Measurements from ENCODE around the gene PGC. TPM values are rescaled to one million over a fixed set of nuclear protein-coding genes. Genes with fewer than 3 reads are reported as not detected.

PGC gene
- total RNA-seq, 1 donor from 2014 or later = not detected

- no peak for DNase-seq (ENCODE audit: low spot score, unreplicated experiment)
- TF ChIP-seq, protein P1, sequence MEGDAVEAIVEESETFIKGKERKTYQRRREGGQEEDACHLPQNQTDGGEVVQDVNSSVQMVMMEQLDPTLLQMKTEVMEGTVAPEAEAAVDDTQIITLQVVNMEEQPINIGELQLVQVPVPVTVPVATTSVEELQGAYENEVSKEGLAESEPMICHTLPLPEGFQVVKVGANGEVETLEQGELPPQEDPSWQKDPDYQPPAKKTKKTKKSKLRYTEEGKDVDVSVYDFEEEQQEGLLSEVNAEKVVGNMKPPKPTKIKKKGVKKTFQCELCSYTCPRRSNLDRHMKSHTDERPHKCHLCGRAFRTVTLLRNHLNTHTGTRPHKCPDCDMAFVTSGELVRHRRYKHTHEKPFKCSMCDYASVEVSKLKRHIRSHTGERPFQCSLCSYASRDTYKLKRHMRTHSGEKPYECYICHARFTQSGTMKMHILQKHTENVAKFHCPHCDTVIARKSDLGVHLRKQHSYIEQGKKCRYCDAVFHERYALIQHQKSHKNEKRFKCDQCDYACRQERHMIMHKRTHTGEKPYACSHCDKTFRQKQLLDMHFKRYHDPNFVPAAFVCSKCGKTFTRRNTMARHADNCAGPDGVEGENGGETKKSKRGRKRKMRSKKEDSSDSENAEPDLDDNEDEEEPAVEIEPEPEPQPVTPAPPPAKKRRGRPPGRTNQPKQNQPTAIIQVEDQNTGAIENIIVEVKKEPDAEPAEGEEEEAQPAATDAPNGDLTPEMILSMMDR (IDR thresholded peaks at IDR 0.05; ENCODE audit: unreplicated experiment) = no peak
- no peaks in the 10 kb centered on the region for H3K36me3 Mint-ChIP-seq (ENCODE audit: insufficient read depth)
- H3K9me3 Mint-ChIP-seq (ENCODE audit: low read depth) = no peaks in the 10 kb centered on the region
- no peak overlapping the region for H3K4me3 Mint-ChIP-seq (ENCODE audit: low read depth)
- peaks cover 7% of the 10 kb centered on the region for H3K4me1 Mint-ChIP-seq (ENCODE audit: low read depth)
- H3K27ac Mint-ChIP-seq = no peak overlapping the region
- peaks cover 9% of the 10 kb centered on the region for H3K27me3 Mint-ChIP-seq
Measured at GRCh38 chr6:41739041-41739440, 8.2 kb downstream of the PGC start.

DNA sequence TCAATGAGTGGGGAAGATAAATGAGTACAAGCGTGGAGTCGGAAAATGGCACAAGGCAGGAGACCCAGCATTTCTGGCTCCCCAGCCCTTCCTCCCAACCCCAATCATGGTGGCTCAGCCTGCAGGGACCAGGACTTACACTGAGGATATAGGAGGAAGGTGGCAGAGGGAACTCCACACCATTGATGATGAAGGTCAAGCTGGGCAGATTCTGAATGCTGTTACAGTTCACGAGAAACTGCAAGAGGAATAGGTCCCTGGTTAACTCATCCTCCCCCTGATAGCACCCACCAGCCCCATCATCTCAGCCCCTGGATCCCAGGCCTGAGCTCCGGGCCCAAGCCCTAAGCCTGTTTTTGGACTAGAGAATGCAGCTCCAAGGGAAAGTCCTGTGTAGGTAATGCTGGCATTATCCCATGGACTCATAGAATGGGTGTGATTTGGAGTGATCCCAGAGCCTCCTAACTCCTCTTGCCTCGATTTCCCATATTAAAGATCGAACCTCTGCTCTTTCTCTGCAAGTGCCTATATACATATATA, 9.5 kb downstream of the PGC start:
- Mint-ChIP-seq H3K36me3 (ENCODE audit: insufficient read depth) (no peaks in the 10 kb centered on the region), H3K4me3 (ENCODE audit: low read depth) (no peak overlapping the region), H3K4me1 (ENCODE audit: low read depth) (peaks cover 7% of the 10 kb centered on the region), H3K27ac (no peak overlapping the region), H3K9me3 (ENCODE audit: low read depth) (no peaks in the 10 kb centered on the region), H3K27me3 (peaks cover 16% of the 10 kb centered on the region)
- no peak for DNase-seq (ENCODE audit: low spot score, unreplicated experiment)
- TF ChIP-seq, protein P1 (IDR thresholded peaks at IDR 0.05; ENCODE audit: unreplicated experiment) = no peak

- Mint-ChIP-seq H3K27me3 (peaks cover 21% of the 10 kb centered on the region), H3K9me3 (ENCODE audit: low read depth) (no peaks in the 10 kb centered on the region), H3K4me3 (ENCODE audit: low read depth) (no peak overlapping the region), H3K27ac (no peak overlapping the region), H3K36me3 (ENCODE audit: insufficient read depth) (no peaks in the 10 kb centered on the region), H3K4me1 (ENCODE audit: low read depth) (peaks cover 7% of the 10 kb centered on the region)
- no peak for DNase-seq (ENCODE audit: low spot score, unreplicated experiment)
- TF ChIP-seq, protein P1 (IDR thresholded peaks at IDR 0.05; ENCODE audit: unreplicated experiment) = no peak
Measured at GRCh38 chr6:41736800-41737555, 10.2 kb downstream of the PGC start.

DNA sequence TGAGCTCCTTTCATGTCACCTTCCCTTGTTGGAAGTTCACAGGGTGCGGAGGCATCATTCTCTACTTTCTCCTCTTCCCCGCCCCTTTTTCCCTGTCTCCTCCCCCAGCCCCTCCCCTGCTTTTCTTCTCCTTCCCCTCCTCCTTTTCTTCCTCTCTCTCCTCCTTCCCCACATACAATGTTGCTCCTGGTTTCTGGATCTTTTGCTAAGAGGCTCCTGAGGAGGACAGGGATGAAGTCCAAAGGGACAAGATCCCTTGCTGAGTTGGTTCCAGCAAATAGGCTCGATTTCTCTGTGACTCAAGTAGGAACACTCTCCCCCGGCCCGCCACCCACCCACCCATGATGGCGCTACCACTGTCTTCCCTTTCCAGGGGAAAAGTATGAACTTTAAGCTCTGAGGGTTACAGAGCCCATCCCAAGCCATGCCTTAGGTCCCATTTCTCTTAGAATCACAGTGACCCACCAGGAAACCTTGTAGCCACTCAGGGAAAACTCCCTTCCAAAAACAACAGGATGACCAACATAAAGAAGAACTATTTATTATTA, 10.9 kb downstream of the PGC start:
- H3K9me3 Mint-ChIP-seq (ENCODE audit: low read depth) = no peaks in the 10 kb centered on the region
- DNase-seq (ENCODE audit: low spot score, unreplicated experiment) = no peak
- TF ChIP-seq, protein P1 (IDR thresholded peaks at IDR 0.05; ENCODE audit: unreplicated experiment) = no peak
- peaks cover 2% of the 10 kb centered on the region for H3K4me1 Mint-ChIP-seq (ENCODE audit: low read depth)
- no peak overlapping the region for H3K27ac Mint-ChIP-seq
- no peak overlapping the region for H3K4me3 Mint-ChIP-seq (ENCODE audit: low read depth)
- H3K36me3 Mint-ChIP-seq (ENCODE audit: insufficient read depth) = no peaks in the 10 kb centered on the region
- peaks cover 22% of the 10 kb centered on the region for H3K27me3 Mint-ChIP-seq

DNA sequence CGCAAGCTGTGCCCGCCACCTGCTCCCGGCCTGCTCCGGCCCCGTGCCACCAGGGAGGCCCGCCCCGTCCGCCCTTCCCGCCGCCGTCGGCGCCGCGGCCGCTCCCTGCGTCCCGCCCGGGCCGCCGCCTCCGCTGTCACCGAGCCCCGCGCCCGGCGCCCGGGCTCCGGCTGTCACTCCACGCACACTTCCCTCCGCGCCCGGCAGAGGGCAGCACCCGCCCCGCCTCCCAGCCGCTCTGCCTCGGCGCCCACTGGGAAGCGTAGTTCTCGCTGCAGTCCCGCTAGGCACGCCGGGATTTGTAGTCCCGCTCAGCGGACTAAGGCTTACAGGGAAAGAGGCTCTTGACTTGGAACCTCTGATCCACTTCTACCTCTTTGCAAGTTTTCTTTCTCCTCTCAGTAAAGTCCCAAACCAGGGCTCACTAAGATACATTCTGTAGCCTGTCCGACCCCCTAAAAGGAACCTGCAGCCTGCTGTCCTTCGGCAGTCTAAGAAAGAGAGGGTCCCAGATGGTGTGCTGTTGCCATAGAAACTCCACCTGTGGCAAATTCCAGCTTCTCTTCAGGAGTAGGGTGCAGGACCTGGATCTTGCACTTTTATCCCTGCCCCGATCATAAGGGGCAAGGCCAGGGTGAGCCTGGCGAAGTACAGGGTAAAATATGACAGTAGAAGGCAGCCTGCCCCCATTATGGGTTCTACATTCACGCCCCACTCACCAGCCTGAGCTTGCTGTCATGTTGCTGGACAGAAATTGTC, 11.6 kb downstream of the PGC start, which contains the start of gene TFEB:
Gene TFEB (minus strand): TSS at position 182 of the 759 bp plus-strand sequence. CDS start 44,395 bp downstream, outside the sequence.
- Mint-ChIP-seq H3K4me1 (ENCODE audit: low read depth) (peaks cover 2% of the 10 kb centered on the region), H3K27me3 (peaks cover 24% of the 10 kb centered on the region), H3K9me3 (ENCODE audit: low read depth) (no peaks in the 10 kb centered on the region), H3K27ac (no peak within 1 kb of the TSS), H3K36me3 (ENCODE audit: insufficient read depth) (no peaks in the 10 kb centered on the region), H3K4me3 (ENCODE audit: low read depth) (peak within 1 kb of the TSS; percentile 57)
- TF ChIP-seq, protein P1 (IDR thresholded peaks at IDR 0.05; ENCODE audit: unreplicated experiment) = peak; percentile 95
- peak; percentile 94 for DNase-seq (ENCODE audit: low spot score, unreplicated experiment)

Data from progenitor cell of endocrine pancreas (in vitro differentiated cells).